HG02973 (cell line): ENCODE measurements around the gene TBCK.

Experiments used
- ATAC-seq: cut with Tn5 transposase; IDR thresholded peaks from one replicate; pipeline ENCODE4 v1.9.1; 2021; ENCODE audit warnings: moderate library complexity; ENCODE audit not compliant: unreplicated experiment

Gene TBCK

DNA sequence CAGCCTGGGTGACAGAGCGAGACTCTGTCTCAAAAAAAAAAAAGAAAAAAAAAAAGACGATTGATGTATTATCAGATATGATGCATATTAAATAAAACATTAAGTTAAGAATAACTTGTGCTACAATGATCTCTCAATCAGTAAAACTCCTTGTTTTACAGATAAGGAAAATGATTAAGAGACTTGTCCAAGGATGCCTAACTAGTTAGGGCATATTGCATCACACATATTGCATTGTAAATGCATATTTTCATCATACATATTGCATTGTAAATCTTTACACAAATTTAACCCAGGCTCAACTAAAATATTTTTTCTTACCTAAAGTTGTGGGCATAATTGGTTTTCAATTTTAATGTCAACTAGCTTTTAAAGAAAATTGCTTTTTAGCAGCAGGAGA lies 26.3 kb downstream of the TBCK start:
- no peak for ATAC-seq

DNA sequence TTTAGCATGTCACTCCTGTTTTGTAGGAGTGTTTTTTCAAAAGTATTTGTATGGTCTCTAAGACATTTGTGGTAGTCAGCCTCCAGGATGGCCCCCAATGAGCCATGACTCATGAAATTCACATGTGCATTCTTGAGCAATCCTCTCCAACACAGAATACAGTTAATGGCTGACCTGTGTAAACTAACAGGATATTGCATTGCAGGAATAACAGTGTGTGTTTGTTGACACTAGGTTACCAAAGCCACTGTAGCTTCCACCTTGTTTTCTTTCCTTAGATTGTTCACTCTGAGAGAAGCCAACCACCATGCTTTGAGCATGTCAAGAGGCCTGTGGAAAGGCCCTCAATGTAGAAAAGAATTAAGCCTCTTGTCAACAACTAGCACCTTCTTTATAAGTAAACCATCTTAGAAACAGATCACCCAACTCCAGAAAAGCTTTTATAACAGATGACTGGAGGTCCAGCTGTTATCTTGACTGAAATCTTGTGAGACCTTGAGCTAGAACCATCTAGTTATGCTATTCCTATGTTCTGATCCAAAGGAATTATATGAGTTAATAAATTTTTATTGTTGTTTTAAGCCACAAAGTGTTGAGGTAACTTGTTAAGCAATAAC lies 28.5 kb downstream of the TBCK start:
- no peak for ATAC-seq

DNA sequence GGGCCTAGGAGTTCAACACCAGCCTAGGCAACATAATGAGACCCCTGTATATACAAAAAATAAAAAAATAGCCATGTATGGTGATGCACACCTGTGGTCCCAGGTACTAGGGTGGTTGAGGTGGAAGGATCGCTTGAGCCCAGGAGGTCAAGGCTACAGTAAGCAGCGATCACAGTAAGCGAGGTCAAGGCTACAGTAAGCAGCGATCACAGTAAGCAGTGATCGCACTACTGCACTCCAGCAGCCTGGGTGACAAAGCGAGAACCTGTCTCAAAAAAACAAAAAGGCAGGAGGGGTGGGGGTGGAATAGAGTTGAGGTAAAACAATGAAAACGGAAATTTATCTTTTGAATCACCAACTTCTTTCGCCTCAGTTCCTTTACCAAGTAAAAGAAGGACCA lies 29.4 kb downstream of the TBCK start:
- no peak for ATAC-seq

DNA sequence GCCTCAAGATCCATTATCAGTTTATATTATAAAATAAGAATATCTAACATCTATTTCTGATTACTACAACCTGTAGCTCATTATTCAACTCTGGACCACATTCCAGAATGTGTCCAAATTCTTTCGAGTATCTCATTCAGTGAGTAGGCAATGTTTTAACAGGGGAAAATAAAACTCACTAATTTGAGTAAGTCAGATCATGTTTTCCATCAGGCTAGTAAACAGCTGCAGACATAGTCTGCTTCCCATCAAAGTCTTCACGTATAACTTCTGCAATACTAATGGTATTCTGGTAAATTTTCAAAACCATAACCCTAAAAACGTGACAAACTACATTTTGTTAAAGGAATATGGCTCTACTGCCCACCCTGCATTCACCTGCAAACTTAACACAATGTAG lies 31.8 kb downstream of the TBCK start:
- no peak for ATAC-seq

DNA sequence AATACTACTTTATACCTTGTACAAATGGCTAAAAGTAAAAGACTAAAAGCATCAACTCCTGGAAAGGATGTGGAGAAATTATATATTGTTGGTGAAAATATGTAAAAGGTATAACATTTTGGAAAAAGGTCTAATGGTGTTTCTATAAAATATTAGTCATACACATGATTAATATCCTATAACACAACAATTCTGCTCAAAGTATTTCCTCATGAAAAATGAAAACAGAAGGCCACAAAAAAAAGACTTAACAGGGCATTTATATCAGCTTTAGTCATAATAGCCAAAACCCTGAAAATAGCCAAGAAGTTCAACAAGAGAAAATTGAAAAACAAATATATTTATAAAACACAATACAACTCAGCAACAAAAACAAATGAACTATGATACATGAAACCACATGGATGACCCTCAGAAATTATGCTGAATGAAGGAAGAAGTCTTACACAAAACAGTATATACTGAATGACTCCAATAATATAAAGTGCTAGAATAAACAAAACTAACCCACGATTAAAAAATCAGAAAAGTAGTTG lies 38.8 kb downstream of the TBCK start:
- ATAC-seq = no peak

DNA sequence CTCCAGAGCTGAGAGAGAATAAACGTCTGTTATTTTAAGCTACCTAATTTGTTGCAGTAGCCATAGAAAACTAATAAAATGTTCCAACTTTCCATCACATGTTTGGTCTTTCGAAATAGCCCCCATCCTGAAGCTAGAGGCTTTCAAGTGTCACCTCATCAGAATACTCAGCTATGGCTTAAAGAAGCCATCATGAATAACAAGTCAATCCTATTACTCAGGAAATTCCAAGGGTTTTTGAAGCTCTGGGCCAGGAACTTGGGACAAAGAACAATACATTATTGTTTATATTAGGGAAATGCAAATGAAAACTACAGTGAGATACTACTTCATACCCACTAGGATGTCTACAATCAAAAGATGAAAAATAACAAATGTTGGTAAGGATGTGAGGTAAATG lies 42.2 kb downstream of the TBCK start:
- no peak for ATAC-seq

DNA sequence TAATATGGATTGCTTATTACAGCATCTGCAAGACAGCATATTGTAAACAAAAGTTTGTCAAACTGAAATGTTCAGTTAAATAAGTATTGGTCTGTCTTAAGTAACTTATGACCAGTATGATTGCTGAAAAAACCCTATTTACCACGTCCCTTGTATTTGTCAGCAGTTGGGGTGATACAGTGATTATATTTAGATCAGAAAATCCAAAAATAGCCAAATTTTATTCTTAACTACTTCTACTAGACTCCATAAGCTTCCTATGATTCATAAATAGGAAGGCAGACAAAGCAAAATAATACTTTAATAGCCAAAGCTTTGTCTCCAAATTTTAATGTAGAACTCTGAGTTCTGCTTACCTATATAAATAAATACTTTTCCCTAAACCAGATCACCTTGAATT lies 45.3 kb downstream of the TBCK start:
- ATAC-seq = no peak

DNA sequence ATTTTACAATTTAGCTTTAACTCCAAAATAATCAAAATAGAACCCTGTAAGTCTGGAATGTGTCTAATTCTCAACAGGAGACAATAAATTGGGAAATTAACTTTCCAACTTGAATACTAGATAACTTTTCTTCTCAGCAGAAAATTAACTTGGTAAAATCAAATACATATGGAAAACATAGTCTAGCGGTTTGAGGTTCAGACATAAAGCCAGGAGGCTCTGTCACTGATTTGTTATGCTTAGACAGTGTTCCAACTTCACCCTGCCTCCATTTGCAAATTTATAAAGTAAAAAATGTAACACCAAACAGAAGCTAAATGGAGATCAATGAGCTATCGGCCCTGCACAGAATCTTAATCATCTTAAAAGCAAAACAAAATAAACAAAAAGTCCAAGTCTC lies 46.3 kb downstream of the TBCK start:
- ATAC-seq = no peak

DNA sequence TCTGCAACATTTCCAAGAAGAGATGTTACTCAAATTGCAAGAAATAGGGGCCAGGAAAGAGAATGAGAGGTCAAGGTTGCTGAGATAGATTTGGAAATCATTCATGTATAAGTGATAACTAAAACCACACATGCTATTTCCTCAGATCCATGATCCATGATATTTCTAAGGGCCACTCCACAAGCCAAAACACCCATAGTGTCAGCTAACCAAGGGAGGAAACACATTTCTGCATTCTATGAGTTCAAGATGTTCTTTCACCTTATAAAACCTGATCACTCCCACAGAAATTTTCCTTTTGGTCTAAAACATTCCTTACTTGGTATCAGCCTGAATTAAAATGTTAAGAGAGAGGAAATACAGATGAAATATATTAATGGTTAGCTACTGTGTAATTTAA lies 47.2 kb downstream of the TBCK start:
- ATAC-seq = no peak

DNA sequence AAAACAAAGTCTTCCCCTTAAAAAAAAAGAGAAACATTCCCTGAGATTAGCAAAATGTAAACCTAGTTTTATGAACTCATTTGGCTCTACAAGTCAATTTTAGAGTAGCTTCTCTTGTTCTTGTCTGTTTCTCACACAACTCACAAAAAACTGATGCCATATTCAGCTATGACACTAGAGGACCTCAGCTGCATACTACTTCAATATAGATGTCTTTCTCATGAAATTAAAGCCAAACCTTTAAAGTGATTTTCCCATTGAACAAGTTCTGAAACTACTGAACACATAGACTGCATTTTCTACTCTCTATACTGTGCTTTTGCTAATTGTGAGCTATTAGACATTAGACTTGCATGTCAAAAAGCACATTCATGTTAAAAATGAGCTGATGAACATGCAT lies 49.8 kb downstream of the TBCK start:
- peak; percentile 59 for ATAC-seq

DNA sequence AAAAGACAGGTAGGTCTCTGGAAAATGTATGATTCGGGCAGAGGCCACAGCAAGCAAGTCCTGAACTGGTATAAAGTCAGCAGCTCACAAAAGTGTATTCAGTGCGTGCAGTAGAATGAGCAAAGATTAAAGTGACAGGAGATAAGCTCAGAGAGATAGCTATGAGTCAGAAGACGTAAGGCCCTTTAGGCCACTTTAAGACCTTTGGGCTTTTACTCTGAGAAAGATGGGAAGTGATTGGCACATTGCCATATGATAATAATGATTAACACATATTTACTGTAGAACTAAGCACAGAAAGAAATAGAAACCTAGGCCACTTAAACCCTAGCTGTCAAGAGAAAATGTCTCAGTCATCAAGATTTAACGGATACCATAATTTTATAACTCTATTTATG lies 51.7 kb downstream of the TBCK start:
- ATAC-seq = no peak

DNA sequence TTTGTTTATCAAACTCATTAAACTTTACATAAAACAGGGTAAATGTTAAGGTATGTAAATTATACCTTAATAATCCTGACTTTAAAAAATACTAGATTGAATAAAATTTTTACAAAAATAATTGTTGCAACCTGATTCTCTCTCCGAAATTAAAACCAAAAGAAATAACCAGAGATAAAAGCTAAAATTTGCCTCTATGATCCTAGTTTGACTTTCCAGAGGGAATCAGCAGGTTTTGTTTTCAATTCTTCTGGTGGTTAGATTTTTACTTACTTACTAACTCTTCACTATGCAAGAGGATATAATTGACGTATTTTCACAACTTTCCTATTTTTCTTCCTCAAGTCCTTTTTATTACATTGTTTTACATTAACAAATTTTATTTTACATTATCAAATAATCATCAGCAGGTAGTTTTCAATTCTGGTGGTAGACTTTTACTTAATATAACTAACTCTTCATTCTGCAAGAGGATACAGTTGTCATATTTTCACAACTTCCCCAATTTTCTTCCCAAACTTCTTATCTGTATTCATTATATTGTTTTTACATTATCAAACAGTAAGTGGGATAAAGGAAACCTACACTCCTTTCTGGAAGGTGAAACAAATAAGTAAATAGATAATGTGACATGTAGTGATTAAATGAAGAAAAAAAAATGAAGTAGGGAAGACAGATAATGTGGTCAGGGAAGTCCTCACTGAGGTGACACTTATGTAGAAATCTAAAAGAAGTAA lies 52.2 kb downstream of the TBCK start:
- ATAC-seq = no peak

DNA sequence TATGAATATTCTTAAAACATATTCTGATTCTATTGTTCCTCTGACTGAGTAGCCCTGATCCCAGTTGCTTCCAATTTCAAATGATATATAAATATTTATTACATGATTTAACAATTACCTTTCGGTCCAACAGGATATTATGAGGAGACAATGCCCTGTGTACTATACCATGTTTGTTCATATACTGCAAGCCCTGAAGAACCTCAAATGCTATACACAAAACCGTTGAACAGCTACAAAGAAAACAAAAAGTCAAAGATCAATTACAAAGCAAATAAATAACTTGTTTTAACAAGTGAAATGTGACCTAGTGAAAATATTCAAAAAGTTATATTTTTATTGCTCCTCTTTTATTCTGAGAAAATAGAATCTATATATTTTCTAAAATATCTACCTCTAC lies 54.0 kb downstream of the TBCK start:
- ATAC-seq = no peak

DNA sequence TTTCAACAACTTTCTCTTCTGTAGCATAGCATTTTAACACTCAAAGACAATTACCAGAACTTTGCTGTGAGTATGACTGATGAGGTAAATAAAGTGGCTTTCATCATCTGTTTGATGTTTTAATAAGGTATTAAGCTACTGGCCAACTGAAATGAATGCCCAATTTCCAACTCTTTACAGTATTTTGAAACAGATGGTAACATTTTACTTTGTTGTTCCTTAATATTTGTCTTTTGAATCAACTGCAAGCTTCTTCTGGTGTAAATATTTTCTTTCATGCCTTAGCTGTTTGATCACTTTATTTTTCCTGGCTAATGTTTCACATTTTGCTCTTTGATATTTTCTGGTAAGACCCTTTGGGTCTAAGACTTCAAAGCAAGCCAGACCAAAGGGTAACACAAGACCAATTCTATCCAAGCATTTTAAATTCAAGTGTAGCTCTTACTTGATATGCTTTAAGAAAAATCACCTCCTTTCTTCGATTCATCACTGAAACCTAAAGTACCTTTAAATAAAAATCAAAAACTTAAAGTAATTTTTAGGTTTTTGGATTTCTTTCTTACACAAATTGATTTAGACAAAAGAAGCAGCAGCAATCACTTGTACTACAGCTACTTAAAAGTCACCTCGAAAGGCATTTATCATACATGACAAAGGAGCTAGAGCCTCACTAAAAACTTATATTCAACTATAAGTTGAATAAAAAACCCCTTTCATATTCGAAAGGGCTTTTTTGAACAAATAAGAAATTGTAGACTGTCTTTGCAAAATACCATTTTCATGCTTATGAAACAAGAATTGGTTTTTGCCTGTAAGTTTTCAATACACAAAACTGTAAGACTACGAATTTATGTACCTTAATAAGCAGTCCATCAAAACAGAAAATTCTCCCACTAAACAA lies 57.6 kb downstream of the TBCK start:
- ATAC-seq = no peak

DNA sequence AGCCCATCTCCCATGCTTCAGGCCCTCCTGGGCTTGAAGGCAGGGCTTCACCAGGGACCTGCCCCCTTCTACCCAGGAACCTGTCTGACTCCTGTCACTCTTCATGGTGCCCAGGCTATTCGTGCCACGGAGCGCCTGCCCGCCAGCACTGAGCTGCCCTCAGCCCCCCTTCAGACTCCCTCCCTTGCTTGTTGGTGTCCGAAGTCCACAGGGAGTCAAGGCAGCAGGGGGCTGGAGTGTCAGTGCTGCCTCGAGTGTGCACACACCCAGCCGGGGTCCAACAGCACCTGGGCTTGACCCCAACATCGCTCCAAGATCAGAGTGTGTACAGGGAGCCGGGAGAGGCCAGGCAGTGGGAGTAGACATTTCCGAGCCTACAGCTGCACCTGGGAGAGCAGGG lies 59.8 kb downstream of the TBCK start:
- ATAC-seq = no peak

DNA sequence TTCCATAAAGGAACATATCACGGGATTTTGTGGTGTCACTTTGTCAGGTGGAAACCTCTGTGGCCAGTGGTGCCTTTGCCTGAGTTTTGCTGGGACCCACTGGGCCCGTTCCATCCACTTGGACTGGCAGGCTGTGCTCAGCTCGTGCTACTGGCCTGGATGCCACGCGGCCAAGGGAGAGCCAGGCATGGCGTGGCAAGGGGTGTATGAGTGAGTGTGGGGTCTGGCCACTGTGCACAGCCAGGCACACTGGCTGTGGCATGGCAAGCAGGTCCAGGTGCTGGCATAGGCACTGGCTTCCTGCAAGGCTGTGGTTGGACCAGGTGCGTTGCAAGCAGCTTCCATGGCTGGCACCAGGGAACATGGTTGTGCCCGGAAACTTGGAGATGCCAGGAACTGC lies 60.8 kb downstream of the TBCK start:
- ATAC-seq = no peak

DNA sequence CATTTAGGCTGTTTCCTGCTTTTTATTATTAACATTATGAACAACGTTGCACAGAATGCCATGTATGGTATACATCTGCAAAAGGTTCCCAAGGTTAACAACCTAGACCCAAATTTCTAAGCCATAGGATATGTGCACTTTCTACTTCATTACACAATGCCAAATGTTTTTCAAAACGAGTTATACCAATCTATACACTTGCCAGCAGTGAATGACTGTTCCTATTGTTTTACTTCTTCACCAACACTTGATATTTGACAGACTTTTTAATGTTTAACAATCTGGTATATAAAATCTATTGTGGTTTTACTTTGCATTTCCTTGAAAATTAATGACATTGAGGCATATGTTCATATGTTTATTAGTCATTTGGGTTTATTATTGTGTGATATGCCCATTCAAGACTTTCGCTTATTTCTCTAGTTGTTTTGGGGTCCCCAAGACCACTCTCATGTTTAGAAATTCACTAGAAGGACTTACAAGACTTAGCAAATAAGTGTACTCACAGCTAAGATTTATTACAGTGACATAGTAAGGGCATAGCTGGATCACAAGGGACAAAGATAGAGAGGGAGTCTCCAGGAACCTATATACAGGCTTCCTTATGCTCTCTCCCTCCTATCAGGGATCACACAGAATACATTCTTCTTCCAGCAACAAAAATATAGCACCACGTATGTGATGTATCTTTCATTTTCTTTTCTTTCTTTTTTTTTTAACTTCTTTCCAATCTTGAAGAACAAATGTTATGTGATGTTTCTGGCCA lies 62.5 kb downstream of the TBCK start:
- no peak for ATAC-seq

DNA sequence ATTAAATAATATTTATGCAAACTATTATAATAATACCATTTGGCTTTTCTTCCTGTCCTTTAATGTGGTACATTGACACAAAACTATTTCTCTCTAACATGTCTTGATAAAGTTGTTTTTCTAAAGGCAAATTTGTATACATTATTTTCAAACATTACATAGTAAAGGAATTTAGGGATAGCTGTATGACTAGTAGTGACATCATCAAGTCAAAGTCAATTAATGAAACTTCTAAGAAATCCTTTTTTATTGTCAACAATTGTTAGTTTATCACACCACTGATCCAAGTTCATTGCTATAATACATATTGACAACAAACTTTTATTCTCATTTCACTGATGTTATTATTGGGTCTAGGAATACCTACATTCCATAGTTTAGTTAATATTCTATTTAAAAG lies 68.4 kb downstream of the TBCK start:
- ATAC-seq = no peak

DNA sequence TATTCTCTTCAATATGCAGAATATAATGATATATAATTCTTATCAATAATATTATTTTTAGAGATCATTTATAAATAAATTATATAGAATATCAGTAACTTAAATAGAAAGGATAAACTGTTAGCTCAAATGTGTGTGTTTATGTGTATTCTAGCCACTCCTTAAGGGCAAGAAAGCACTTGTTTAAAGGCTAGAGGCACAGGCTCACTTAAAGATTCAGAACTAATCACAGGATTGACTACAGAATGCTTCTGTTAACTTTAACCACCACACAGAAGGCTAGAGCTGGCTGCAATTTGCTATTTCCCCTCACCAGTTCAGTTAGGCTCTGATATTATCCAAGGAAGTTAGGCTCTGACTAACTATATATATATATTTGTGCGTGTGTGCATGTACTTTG lies 69.6 kb downstream of the TBCK start:
- no peak for ATAC-seq

DNA sequence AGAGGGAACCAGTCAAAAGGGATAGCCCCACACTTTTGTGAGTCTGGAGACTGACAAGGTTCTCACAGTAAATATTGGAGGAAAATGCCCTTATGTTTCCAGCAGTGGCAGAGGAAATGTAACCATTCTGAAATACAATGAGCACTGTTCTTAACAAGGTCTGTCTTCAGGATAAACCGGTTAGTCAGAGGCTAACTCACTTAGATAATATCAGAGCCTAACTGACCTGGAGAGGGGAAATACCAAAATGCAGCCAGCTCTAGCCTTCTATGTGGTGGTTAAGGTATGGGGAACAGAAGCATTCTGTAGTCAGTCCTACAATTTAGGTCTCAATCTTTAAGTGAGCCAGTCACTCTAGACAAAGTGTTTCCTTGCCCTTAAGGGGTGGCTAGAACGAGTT lies 70.8 kb downstream of the TBCK start:
- ATAC-seq = no peak

DNA sequence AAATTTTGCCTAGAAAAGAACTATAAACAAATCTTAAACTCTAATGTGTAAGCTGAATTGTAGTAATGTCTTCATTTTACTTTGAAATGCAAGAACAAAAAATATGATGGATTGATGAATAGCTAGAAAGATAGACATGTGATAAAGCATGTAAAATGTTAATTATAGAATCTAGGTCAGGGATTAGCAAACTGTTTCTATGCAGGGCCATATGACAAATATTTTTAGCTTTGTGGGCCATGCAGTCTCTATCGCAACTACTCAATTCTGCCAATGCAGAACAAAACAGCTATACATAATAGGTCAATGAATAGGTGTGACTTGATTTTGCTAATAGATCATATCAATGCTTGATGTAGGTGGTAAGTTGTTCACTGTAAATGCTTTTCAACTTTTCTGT lies 75.3 kb downstream of the TBCK start:
- no peak for ATAC-seq
